ENCODE data around the gene SIRT7. TPM values are rescaled to one million over a fixed set of nuclear protein-coding genes. Genes with fewer than 3 reads are reported as not detected.
"Not testable (repeated sequence)": the region's sequence is repeated elsewhere in the genome, so short reads cannot be mapped to it uniquely, and the experiment has no call there.

SIRT7 gene
- total and polyA plus RNA-seq, 8 donors: 11.6 to 37.9 (median 13.2) TPM

DNA sequence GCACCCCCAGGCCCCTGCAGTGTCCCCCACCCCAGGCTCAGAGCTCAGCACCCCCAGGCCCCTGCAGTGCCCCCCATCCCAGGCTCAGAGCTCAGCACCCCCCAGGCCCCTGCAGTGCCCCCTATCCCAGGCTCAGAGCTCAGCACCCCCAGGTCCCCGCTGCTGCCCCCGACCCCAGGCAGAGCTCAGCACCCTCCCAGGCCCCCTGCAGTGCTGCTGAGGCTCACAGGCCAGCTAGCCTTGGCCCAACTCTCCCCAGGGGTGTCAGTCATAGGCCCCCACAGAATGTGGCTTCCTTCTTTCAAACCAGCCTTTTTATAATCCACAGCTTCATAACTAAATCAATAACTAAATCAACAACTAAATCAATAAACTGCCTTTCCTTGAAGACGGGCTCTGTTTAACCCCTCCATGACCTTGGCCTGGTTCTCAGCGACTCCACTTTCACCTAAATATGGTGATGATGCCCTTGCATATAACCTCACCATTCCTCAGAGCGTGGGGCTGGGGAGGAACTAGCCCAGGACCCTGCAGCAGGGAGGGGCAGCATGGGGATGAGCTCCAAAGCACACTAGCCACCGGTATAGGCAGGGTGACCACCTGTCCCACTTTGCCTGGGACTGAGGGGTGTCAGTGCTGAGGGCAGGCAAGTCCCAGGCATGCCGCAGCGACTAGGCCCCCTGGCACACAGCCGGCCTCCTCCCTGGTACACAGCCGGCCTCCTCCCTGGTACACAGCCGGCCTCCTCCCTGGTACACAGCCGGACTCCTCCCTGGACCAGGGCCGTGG, 38.0 kb upstream of the SIRT7 start:
- Histone ChIP-seq H3K36me3 (no peaks in the 10 kb centered on the region), H3K4me3 (no peak overlapping the region), H3K9me3 (no peaks in the 10 kb centered on the region), H3K27ac (no peak overlapping the region), H3K27me3 (peaks cover 18 to 45% of the 10 kb centered on the region in 2 donors), H3K4me1 (peaks cover 8 to 21% of the 10 kb centered on the region in 2 donors)
- DNase-seq: no peak
- TF ChIP-seq, protein P1, sequence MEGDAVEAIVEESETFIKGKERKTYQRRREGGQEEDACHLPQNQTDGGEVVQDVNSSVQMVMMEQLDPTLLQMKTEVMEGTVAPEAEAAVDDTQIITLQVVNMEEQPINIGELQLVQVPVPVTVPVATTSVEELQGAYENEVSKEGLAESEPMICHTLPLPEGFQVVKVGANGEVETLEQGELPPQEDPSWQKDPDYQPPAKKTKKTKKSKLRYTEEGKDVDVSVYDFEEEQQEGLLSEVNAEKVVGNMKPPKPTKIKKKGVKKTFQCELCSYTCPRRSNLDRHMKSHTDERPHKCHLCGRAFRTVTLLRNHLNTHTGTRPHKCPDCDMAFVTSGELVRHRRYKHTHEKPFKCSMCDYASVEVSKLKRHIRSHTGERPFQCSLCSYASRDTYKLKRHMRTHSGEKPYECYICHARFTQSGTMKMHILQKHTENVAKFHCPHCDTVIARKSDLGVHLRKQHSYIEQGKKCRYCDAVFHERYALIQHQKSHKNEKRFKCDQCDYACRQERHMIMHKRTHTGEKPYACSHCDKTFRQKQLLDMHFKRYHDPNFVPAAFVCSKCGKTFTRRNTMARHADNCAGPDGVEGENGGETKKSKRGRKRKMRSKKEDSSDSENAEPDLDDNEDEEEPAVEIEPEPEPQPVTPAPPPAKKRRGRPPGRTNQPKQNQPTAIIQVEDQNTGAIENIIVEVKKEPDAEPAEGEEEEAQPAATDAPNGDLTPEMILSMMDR (IDR thresholded peaks at IDR 0.05): no peak
- ATAC-seq: no peak
- intact Hi-C loops (cut with DNase I): no loop called here

- peaks cover 12 to 37% of the 10 kb centered on the region in 2 donors for H3K27me3 ChIP-seq
- ATAC-seq: no peak
- H3K4me1 ChIP-seq: peaks cover 4 to 13% of the 10 kb centered on the region in 2 donors
- H3K9me3 ChIP-seq: no peaks in the 10 kb centered on the region
- intact Hi-C loops (cut with DNase I): no loop called here
- H3K27ac ChIP-seq: no peak overlapping the region
- DNase-seq: no peak
- no peaks in the 10 kb centered on the region for H3K36me3 ChIP-seq
- TF ChIP-seq, protein P1 (IDR thresholded peaks at IDR 0.05): no peak
- no peak overlapping the region for H3K4me3 ChIP-seq
Measured at GRCh38 chr17:81955058-81955681, 37.2 kb upstream of the SIRT7 start.

DNA sequence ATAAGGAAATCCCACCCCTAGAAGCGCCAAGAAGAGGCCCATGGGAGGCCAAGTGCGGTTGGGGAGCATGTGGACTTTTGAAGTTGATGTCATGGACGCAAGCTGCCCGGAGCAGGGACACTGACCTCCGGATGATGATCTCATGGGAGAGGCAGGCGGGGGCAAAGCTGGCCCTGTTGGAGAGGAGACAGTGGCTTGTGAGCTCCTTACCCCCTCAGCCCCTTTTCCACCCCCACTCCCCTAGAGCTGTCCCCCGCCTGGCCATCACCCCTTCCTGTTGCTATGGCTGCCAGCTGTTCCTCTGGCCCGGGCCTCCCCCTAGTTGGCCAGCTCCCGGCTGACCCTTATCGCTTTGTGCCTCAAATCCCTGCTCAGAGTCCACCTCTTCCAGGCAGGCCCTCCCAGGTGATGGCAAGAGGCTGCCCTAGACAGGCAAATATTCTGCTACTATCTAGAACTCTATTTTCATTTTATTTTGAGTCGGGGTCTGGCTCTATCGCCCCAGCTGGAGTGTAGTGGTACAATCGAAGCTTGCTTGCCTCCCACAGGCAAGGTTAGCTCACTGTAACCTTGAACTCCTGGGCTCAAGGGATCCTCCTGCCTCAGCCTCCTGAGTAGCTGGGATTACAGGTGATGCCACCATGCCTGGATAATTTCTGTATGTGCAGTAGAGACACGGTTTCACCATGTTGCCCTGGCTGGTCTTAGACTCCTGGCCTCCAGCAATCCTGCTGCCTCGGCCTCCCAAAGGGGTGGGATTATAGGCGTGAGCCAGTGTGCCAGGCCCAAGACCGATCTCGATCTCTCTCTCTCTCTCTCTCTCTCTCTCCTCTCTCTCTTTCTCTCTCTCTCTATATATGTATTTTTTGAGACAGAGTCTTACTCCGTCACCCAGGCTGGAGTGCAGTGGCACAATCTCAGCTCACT, 36.4 kb upstream of the SIRT7 start:
- Histone ChIP-seq H3K4me1 (peaks cover 0 to 5% of the 10 kb centered on the region in 2 donors), H3K27ac (no peak overlapping the region), H3K9me3 (no peaks in the 10 kb centered on the region), H3K4me3 (no peak overlapping the region), H3K27me3 (peaks cover 8 to 30% of the 10 kb centered on the region in 2 donors), H3K36me3 (no peaks in the 10 kb centered on the region)
- TF ChIP-seq, protein P1 (IDR thresholded peaks at IDR 0.05): no peak
- intact Hi-C loops (cut with DNase I): no loop called here
- DNase-seq (no peak), ATAC-seq (no peak)

DNA sequence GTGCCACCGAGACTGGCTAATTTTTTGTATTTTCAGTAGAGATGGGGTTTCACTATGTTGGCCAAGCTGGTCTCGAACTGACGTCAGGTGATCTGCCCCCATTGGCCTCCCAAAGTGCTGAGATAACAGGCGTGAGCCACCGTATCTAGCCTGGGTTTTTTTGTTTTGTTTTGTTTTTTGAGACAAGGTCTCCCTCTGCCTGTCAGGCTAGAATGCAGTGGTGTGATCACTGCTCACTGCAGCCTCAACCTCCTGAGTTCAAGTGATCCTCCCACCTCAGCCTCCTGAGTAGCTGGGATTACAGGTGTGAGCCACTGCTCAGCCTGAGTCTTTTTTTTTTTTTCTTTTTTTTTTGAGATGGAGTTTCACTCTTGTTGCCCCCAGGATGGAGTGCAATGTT, 35.5 kb upstream of the SIRT7 start:
- peaks cover 0 to 20% of the 10 kb centered on the region in 2 donors for H3K27me3 ChIP-seq
- DNase-seq; H3K27ac ChIP-seq; H3K4me3 ChIP-seq; ATAC-seq; H3K36me3 ChIP-seq; H3K4me1 ChIP-seq; intact Hi-C loops (cut with DNase I); H3K9me3 ChIP-seq: not testable (repeated sequence)

DNA sequence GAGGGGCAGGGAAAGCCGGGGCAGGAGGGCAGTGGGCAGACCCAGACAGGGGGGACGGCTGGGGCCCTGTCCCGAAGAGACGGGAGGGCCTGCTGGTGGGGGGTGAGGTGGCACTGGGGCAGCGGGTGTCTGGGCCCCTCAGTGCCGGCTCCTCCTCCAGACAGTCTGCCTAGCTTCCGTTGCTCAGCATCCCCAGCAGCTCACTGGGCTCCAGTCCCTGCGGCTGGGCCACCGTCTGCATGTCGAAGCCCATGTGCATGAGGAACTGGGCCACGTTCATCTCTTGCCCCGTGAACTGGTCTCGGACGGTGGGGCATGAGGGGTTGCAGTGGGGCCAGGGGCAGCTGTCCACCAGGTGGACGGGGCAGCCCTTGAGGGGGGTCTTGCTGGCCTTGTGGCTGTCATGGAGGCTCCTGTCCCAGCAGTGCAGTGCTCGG, 34.8 kb upstream of the SIRT7 start:
- no peak overlapping the region for H3K27ac ChIP-seq
- H3K4me3 ChIP-seq: no peak overlapping the region
- DNase-seq: no peak
- peaks cover 0 to 14% of the 10 kb centered on the region in 2 donors for H3K27me3 ChIP-seq
- intact Hi-C loops (cut with DNase I): no loop called here
- H3K36me3 ChIP-seq: no peaks in the 10 kb centered on the region
- no peaks in the 10 kb centered on the region for H3K9me3 ChIP-seq
- no peak for ATAC-seq
- TF ChIP-seq, protein P1 (IDR thresholded peaks at IDR 0.05): no peak
- no peaks in the 10 kb centered on the region for H3K4me1 ChIP-seq

Measured in left lung (tissue), 10 donors.